ENCODE results near the gene ITGA1.

The ITGA1 gene

DNA sequence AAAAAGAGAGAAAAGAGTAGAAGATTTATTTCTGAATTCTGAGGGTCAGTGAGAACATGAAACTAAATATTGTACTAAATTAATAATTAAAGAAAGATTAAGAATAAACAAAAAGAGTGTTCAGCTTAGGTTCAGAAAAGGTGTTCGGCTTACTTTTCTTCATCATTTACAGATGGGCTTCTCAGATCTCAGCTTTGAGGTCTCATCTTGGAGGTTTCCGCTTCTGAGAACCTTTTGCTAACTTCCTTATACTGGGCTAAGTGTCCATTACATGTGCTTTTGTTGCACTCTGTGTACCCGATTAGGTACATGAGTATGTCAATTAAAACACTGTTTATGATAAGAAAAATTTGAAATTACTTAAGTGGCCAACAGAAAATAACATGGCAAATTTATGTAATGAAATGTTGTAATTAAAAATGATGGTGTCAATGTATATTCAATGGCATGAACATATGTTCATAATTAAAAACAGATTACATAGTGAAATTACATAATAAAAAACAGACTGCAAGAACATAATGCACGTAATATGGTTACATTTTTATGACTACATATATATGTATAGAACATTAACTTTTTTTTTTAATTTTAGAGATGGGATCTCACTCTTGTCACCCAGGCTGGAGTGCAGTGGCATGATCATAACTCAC, 17.3 kb upstream of the ITGA1 start:
- FAIRE-seq (no peak), DNase-seq (ENCODE audit: extremely low spot score, insufficient read length, low read depth) (no peak)

DNA sequence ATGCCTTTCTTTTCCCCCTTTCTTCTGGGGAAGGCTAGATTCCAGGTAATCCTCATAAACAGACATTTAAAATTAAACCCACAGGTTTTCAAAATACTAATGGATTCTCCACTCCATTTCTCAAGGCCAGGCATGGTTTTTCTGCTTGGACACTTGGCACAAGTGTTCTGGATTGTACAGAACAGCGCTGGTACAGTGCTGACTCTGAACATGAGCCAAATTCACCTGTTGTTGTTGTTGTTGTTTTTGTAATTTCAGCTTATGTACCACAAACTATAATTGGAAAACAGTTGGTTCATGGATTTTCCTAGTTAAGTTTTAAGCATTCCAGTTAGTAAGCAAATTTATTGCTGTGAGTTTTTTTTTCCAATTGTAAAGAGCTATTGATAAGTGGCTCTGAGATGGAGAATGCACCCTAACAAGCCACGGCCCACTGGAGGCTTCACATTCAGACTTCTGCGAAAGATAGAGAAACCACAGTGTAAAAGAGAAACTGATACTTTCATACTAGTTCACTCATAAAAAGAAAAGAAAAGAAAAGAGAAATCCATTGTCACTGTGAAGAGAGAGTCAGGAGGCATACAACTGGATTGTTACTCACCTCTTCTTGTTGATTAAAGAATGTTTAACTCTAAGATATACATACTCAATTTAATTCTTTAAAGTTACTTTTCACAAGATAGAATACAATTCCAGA, 16.2 kb upstream of the ITGA1 start:
- FAIRE-seq (peak; percentile 90), DNase-seq (ENCODE audit: extremely low spot score, insufficient read length, low read depth) (no peak)

GRCh38 chr5:52772668-52773067, 15.0 kb upstream of the ITGA1 start:
- FAIRE-seq (no peak), DNase-seq (ENCODE audit: extremely low spot score, insufficient read length, low read depth) (no peak)

DNA sequence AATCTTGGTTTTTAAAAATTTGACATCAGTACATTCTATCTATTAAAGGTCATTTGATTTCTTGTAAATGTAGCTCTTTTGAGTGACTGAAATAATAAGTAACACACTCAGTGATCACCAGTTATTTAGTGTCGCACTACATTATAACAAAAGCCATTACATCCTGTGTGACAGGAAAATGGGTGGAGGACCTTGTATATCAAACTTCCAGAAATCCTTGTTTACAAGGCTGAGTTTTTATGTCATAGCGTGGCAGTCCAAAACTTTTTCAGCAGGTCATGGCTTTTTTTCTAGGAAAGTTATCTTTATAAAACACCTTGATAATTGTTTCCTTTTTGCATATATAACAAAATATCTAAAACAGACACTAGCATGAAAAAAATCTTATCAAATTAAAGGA, 14.4 kb upstream of the ITGA1 start:
- FAIRE-seq (no peak), DNase-seq (ENCODE audit: extremely low spot score, insufficient read length, low read depth) (no peak)

GRCh38 chr5:52774005-52774410, 13.7 kb upstream of the ITGA1 start:
- FAIRE-seq (no peak), DNase-seq (ENCODE audit: extremely low spot score, insufficient read length, low read depth) (no peak)

DNA sequence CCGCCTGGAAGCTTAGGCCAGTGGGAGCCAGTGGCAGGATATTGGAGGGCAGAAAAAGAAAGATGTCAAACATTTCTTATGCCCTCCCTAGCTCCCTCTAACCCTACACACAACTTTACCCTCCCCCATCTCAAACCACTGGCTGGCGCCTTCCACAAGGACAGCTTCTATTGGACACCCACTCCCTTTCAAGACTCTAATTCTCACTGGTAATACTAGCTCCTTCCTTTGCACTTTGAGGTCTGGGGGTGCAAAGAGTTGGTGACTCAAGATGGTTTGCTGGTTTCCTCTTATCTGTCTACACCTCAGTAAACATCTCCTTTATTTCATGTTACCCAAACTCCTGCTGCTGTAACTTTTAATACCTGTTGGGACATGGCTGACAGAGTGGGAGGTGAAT, 11.6 kb upstream of the ITGA1 start:
- no peak for DNase-seq (ENCODE audit: extremely low spot score, insufficient read length, low read depth)
- no peak for FAIRE-seq

- DNase-seq (ENCODE audit: extremely low spot score, insufficient read length, low read depth) (no peak), FAIRE-seq (no peak)
Observed at GRCh38 chr5:52777186-52777585, 10.5 kb upstream of the ITGA1 start.

- DNase-seq (ENCODE audit: extremely low spot score, insufficient read length, low read depth) (no peak), FAIRE-seq (no peak)
Observed at GRCh38 chr5:52778781-52779180, 8.9 kb upstream of the ITGA1 start.

DNA sequence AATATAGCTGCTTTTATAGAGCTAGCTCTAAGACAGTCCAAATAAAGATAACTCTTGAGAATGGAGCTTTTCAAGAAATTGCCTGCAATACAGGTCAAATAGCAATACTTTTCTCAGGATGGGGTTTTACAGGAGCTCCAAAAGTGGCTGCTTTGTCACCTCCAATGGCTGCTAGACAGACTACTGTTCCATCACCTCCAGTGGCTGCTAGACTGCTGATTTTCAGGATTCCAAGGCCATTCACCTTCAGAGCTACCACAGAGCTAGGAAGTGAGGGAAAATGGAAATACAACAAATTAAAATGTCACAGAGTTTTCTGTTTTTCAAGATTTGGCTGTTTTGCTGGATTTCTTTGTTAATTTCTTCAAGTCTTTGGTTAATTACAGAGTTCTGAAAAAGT, 8.5 kb upstream of the ITGA1 start:
- no peak for DNase-seq (ENCODE audit: extremely low spot score, insufficient read length, low read depth)
- FAIRE-seq = no peak

DNA sequence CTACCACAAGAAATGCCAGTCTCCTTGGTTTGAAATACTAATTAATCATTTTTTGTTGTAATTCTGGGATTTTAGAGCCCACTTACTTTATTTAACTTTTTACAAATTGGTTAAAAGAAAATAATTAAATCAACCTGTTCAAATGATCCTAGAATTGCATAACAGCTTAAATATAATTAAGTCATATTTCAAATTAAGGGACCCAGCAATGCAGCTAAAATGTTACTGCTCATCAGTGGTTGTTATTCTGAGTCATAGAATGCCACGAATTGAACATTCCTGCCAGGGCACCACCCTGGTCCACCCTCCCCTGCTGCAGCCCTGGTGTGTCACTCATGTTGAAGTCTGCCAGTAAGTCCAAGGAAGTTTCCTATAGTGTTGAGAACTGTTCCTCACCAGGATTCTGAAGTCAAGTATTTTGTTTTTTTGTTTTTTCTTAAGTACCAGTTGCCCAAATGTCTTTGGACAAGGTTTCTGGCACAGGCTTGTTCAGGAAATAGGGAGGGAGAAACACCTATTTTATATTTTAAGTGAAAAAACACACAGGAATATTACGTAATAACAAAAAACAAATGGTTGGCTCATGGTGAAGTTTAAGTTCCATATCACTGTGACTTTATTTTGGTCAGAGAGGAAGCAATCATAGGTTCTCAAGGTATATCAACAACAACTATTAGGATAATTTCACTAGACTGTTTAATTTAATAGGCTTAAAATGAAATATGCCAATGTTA, 4.3 kb upstream of the ITGA1 start:
- FAIRE-seq = no peak
- no peak for DNase-seq (ENCODE audit: extremely low spot score, insufficient read length, low read depth)

DNA sequence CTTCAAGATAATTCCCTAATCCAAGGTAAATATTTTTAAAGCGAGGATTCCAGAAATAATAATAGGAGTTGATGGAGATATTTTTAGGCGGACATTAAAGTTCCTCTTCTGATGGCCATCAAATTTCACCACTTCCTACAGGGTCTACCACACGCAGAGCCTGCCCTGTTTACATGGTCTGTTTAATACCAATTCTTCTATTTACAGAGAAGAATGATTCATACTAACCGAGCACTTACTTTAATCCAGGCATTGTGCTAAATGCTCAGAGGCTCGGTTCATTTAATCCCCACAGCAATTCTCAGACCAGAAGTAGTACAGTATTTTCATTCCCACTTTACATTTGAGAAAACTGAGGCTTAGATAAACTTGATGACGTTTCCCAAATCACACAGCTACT, 3.0 kb upstream of the ITGA1 start:
- FAIRE-seq (no peak), DNase-seq (ENCODE audit: extremely low spot score, insufficient read length, low read depth) (no peak)

DNA sequence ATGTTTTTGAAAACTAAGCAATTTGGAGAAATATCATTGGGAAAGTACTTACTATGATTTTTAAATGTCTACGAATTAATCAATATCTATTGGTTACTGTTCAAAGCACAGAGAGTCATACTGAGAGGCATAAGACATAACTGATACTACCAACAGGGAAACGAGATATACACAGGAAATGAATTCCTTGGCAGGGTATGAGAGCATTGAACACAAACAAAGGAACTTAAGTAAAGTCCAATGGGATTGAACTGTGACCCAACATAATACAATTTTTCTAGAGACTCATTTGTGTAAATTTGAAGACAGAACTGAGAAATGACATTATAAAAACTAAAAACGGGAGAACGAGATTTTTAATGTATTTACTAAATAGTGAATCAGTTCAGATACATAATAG, 1.3 kb upstream of the ITGA1 start:
- FAIRE-seq (no peak), DNase-seq (ENCODE audit: extremely low spot score, insufficient read length, low read depth) (no peak)

- FAIRE-seq (peak; percentile 83), DNase-seq (ENCODE audit: extremely low spot score, insufficient read length, low read depth) (no peak)
Observed at GRCh38 chr5:52786949-52787599, 642 bp upstream of the ITGA1 start.

DNA sequence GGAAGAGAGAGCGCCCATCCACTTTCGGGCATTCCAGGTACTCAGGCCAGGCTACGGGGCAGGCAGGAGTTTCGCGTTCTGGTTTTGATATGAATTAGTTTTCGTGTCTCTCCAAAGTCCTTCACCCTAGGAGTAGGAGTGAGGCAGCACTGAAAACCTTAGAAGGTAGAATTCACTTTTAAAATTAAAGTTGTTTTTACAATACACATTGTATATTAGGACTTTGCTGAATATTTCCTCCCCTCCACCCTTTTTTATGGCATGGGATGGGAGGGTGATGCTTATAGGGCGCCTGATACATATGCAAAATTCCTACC, 747 bp downstream of the ITGA1 start:
- FAIRE-seq = no peak
- DNase-seq (ENCODE audit: extremely low spot score, insufficient read length, low read depth) = no peak

DNA sequence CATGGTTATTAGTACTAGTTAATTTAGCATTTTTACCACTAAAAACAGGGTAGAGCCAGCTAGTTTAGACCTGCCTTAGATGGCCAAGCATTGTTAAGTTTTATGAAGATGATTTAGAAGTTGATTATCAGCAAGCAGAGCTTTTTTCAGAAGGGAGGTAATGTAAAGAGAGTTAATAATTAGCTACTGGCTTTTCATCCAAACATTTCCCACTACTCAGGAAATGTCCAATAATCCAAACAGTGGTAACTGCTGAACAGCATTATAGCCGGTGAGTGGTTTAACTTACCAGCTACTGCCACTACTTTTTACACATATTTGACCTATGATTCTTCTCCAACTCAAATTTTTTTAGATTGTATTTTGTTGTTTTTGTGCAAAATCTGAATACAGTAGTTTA, 1.7 kb downstream of the ITGA1 start:
- FAIRE-seq = no peak
- no peak for DNase-seq (ENCODE audit: extremely low spot score, insufficient read length, low read depth)

DNA sequence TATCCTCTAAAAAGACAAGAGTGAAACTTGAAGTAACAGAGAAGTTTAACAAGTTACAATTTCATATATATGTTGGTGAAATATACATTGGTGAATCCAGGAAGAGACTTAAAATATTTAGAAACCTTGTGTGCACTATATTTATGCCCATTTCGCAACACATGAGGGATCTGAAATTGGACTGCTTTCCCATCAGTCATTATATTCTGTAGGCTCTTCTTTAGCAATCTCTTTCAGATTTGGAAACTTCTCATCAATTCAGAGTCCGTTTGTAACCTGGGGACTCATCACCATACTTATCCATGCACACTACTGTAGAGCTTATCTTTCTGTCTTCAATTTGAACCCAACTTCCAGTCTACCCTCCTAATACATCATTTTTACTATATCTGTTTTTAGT, 2.1 kb downstream of the ITGA1 start:
- FAIRE-seq = no peak
- no peak for DNase-seq (ENCODE audit: extremely low spot score, insufficient read length, low read depth)

GRCh38 chr5:52791366-52791765, 3.6 kb downstream of the ITGA1 start:
- FAIRE-seq = no peak

GRCh38 chr5:52794519-52794918, 6.8 kb downstream of the ITGA1 start:
- no peak for FAIRE-seq

More at GRCh38 chr5:52791366-52791765, 3.6 kb downstream of the ITGA1 start:
- no peak for DNase-seq (ENCODE audit: extremely low spot score, insufficient read length, low read depth)

DNA sequence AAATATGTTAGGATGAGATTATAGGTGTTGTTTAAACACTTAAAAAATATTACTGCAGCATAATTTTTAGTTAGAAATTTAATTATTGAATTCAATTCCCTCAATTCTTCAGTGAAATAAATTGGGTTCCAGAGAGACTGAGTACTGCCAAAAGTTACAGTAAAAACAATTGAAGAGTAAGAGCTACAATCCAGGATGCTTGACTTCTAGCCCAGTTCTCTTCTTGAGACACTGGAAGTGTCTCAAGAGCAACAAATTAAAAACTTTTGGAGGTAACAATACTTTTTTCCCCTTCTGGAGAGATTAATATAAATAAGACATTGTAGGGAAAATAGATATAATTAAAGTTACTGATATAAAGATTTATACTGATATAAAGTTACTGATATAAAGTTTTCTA, 8.3 kb downstream of the ITGA1 start:
- FAIRE-seq (no peak), DNase-seq (ENCODE audit: extremely low spot score, insufficient read length, low read depth) (no peak)

More at GRCh38 chr5:52794519-52794918, 6.8 kb downstream of the ITGA1 start:
- no peak for DNase-seq (ENCODE audit: extremely low spot score, insufficient read length, low read depth)

DNA sequence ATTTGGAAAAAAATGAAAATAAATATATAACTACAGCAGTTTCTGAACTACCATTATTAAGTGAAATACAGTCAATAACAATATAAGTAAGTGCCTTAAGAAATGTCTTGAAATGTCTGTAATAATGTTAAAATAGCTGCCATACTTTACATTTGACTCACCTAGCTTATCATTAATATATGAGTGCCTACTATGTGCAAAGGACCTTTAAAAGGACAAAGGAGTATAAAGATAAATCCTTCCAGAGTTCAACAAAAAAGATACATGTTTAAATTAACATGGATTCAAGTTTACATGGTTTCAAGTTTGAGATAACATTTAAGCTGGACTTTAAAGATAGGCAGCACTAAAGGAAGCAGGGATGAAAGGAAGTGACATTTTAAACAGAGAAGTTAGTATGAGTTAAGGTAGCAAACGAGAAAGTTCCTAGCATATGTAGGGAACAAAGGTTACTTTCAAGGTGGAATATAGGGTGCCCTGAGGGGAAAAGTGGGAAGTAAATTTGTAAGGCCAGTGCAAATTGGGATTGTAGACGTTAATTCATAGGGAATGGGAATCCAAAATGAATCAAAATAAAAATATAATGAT, 8.9 kb downstream of the ITGA1 start:
- no peak for DNase-seq (ENCODE audit: extremely low spot score, insufficient read length, low read depth)
- no peak for FAIRE-seq

- no peak for DNase-seq (ENCODE audit: extremely low spot score, insufficient read length, low read depth)
- FAIRE-seq = no peak
Observed at GRCh38 chr5:52798938-52799337, 11.2 kb downstream of the ITGA1 start.
